C4-2B (cell line): ENCODE measurements around the gene DNAJA4.

ENCODE experiments used
- H3K27ac ChIP-seq: fragments of 450-650 bp; 2 replicates; pipeline ENCODE4 v1.5.1; 2017
- ZFX ChIP-seq: fragments of 450-650 bp; IDR thresholded peaks from 2 replicates; pipeline ENCODE4 v1.6.1; 2017
- TF ChIP-seq, protein P1 (sequence below): fragments of 450-650 bp; conservative IDR thresholded peaks from 2 replicates; pipeline ENCODE4 v1.5.1; 2017; ENCODE audit warnings: mild to moderate bottlenecking

DNAJA4 gene

DNA sequence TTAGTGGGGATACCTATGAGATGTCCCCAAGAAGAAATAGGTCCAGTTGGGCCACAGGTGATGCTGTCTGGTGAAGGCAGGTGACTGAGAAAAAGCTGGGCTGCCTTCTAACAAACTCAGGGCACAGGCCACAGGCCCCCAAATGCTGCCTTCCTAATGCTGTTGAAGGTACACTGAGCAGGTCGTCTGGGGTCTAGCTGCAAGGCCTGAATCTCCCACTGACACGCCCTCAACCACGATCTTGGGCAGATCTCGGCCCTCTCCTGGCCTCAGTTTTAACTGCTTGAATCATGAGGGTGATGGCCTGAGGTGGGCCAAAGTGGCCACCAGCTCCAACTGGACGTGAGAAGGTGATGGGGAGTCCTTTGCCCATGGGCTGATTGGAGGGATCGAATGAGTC is 27.9 kb upstream of the DNAJA4 start:
- TF ChIP-seq, protein P1, sequence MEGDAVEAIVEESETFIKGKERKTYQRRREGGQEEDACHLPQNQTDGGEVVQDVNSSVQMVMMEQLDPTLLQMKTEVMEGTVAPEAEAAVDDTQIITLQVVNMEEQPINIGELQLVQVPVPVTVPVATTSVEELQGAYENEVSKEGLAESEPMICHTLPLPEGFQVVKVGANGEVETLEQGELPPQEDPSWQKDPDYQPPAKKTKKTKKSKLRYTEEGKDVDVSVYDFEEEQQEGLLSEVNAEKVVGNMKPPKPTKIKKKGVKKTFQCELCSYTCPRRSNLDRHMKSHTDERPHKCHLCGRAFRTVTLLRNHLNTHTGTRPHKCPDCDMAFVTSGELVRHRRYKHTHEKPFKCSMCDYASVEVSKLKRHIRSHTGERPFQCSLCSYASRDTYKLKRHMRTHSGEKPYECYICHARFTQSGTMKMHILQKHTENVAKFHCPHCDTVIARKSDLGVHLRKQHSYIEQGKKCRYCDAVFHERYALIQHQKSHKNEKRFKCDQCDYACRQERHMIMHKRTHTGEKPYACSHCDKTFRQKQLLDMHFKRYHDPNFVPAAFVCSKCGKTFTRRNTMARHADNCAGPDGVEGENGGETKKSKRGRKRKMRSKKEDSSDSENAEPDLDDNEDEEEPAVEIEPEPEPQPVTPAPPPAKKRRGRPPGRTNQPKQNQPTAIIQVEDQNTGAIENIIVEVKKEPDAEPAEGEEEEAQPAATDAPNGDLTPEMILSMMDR, result no peak
- no peak for TF ChIP-seq ZFX
- no peak overlapping the region for H3K27ac ChIP-seq

- TF ChIP-seq, protein P1, result no peak
- TF ChIP-seq ZFX, result no peak
- H3K27ac ChIP-seq, result no peak overlapping the region
Measured at GRCh38 chr15:78237146-78237545, 27.2 kb upstream of the DNAJA4 start.

GRCh38 chr15:78239811-78240210 is 24.6 kb upstream of the DNAJA4 start:
- no peak for TF ChIP-seq ZFX
- TF ChIP-seq, protein P1, result no peak
- no peak overlapping the region for H3K27ac ChIP-seq

GRCh38 chr15:78241017-78241416 is 23.3 kb upstream of the DNAJA4 start:
- no peak overlapping the region for H3K27ac ChIP-seq
- TF ChIP-seq ZFX, result no peak
- TF ChIP-seq, protein P1, result peak; percentile 94

DNA sequence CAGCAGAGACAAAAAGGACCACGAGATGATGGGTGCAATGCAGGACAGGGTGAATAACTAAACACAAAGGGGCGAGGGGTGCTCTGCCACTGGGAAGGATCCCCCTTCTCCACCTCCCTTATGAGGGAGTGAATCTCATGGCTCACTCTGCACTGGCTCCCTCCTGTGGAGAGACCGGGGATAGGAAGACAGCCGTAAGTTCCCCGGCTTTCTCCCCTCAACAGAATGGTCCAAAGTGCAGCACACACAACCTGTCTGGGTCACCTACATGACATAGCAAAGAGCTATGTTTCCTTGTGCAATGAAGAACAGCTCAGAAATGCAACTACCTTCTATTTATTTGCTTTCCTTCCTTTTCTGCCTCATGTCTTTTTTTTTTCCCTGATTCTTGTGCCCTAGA is 22.2 kb upstream of the DNAJA4 start:
- TF ChIP-seq, protein P1, result peak; percentile 61
- TF ChIP-seq ZFX, result no peak
- H3K27ac ChIP-seq, result no peak overlapping the region

GRCh38 chr15:78243058-78243457 is 21.3 kb upstream of the DNAJA4 start:
- TF ChIP-seq, protein P1, result no peak
- no peak for TF ChIP-seq ZFX
- no peak overlapping the region for H3K27ac ChIP-seq

DNA sequence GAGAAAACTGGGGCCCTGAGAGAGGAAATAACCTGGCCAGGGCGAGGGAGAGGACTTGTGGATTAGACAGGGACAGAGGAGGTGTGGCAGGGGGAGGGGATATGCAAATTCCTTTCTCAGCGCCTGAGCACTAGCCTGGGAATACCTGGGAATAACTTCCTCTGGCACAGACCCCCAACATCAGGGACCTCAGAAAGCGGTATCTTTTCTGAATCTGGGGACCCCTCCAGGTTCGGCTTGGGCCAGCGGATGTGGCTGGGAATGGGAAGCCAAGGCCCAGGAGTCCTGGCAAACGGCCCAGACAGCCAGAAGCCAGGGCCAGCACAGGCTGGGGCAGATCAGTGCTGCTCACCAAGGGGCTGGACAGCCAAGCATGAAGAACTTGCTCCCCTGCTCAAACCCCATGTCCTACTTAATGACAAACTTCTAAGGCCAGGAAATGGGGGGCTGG is 20.8 kb upstream of the DNAJA4 start:
- TF ChIP-seq, protein P1, result no peak
- no peak for TF ChIP-seq ZFX
- no peak overlapping the region; the same call in 1 of the 2 replicates for H3K27ac ChIP-seq
